SH-SY5Y (cell line): Measurements from ENCODE around the gene FAM167B.

Experiments used
- GATA2 ChIP-seq: IDR thresholded peaks from 2 replicates; pipeline ENCODE4 v1.6.1; 2011; ENCODE audit warnings: mild to moderate bottlenecking, low read depth, low read length
- GATA3 ChIP-seq: IDR thresholded peaks from 2 replicates; pipeline ENCODE4 v1.6.1; 2011; ENCODE audit warnings: low read depth, mild to moderate bottlenecking, low read length, moderate library complexity

DNA sequence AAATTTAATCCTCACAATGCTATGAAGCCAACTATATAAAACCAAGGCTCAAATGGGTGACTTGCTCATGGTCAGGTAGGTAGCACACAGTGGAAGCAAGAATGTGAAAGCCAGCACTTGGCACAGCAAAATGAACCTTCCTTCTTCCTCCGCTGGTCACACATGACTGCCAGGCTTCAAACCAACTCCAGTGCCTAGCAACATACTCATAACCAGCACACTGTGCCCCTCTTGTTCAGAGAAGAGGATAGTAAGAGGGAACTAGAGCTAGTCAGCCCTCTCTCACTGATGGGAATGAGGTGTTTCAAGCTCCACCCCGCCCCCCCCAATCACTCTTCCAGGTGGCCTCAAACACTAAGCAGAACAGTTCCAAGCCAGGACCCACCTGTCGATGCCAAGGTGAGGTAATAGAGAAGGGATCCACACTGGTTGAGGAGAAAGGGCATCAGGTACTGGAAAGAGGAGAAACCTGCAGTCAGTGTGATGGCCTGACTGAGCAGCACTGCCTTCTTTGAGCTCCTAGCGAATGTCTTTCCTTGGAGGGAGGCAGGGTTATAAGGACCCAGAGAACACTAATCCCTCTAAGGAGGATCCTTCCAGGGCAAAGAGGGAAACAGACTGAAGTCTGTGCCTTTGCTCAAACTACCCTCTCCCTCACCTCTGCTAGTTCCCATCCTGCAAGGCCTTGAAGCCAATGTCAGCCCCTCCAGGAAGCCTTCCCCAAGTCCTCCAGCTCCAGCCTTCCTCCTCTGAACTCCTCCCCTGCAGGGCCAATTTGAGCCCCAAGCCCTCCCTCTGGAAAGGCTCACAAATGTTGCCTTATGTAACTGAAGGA lies 26.1 kb upstream of the FAM167B start:
- TF ChIP-seq GATA2 (no peak), GATA3 (no peak)
